ENCODE data around the gene GMDS.

GMDS gene

GRCh38 chr6:2054516-2055067 lies 190.8 kb downstream of the GMDS start:
- H3K36me3 ChIP-seq (ENCODE audit: control insufficient read depth, insufficient read depth, low read length) = no peaks in the 10 kb centered on the region
- H3K27me3 ChIP-seq (replicated peaks; ENCODE audit: control insufficient read depth, insufficient read depth, low read length) = no peaks in the 10 kb centered on the region
- no peak overlapping the region for H3K4me3 ChIP-seq (replicated peaks; ENCODE audit: low read depth, low read length)
- no peak for DNase-seq (ENCODE audit: extremely low read depth, insufficient read length)
- TF ChIP-seq CTCF (IDR thresholded peaks at IDR 0.05; ENCODE audit: insufficient read depth, low read length, poor library complexity, severe bottlenecking) = no peak

GRCh38 chr6:2053691-2054090 lies 191.7 kb downstream of the GMDS start:
- DNase-seq (ENCODE audit: extremely low read depth, insufficient read length) = no peak
- Histone ChIP-seq H3K27me3 (replicated peaks; ENCODE audit: control insufficient read depth, insufficient read depth, low read length) (no peaks in the 10 kb centered on the region), H3K36me3 (ENCODE audit: control insufficient read depth, insufficient read depth, low read length) (no peaks in the 10 kb centered on the region), H3K4me3 (replicated peaks; ENCODE audit: low read depth, low read length) (no peak overlapping the region)
- no peak for TF ChIP-seq CTCF (IDR thresholded peaks at IDR 0.05; ENCODE audit: insufficient read depth, low read length, poor library complexity, severe bottlenecking)

GRCh38 chr6:2047855-2048254 lies 197.6 kb downstream of the GMDS start:
- Histone ChIP-seq H3K27me3 (replicated peaks; ENCODE audit: control insufficient read depth, insufficient read depth, low read length) (no peaks in the 10 kb centered on the region), H3K4me3 (replicated peaks; ENCODE audit: low read depth, low read length) (no peak overlapping the region), H3K36me3 (ENCODE audit: control insufficient read depth, insufficient read depth, low read length) (no peaks in the 10 kb centered on the region)
- no peak for TF ChIP-seq CTCF (IDR thresholded peaks at IDR 0.05; ENCODE audit: insufficient read depth, low read length, poor library complexity, severe bottlenecking)
- DNase-seq (ENCODE audit: extremely low read depth, insufficient read length) = no peak

GRCh38 chr6:2044192-2044591 lies 201.2 kb downstream of the GMDS start:
- TF ChIP-seq CTCF (IDR thresholded peaks at IDR 0.05; ENCODE audit: insufficient read depth, low read length, poor library complexity, severe bottlenecking) = no peak
- no peaks in the 10 kb centered on the region for H3K36me3 ChIP-seq (ENCODE audit: control insufficient read depth, insufficient read depth, low read length)
- no peak for DNase-seq (ENCODE audit: extremely low read depth, insufficient read length)
- H3K4me3 ChIP-seq (replicated peaks; ENCODE audit: low read depth, low read length) = no peak overlapping the region
- H3K27me3 ChIP-seq (replicated peaks; ENCODE audit: control insufficient read depth, insufficient read depth, low read length) = no peaks in the 10 kb centered on the region

GRCh38 chr6:2042956-2043648 lies 202.3 kb downstream of the GMDS start:
- Histone ChIP-seq H3K4me3 (replicated peaks; ENCODE audit: low read depth, low read length) (no peak overlapping the region), H3K36me3 (ENCODE audit: control insufficient read depth, insufficient read depth, low read length) (no peaks in the 10 kb centered on the region), H3K27me3 (replicated peaks; ENCODE audit: control insufficient read depth, insufficient read depth, low read length) (no peaks in the 10 kb centered on the region)
- no peak for TF ChIP-seq CTCF (IDR thresholded peaks at IDR 0.05; ENCODE audit: insufficient read depth, low read length, poor library complexity, severe bottlenecking)
- no peak for DNase-seq (ENCODE audit: extremely low read depth, insufficient read length)
